ENCODE data around the gene SFXN1. TPM values are rescaled to one million over a fixed set of nuclear protein-coding genes. Genes with fewer than 3 reads are reported as not detected.

SFXN1 gene
- total and polyA plus RNA-seq, 10 donors: 7.5 to 57.3 (median 38.3) TPM

- peaks cover 0 to 17% (median 0%) of the 10 kb centered on the region in 7 donors for H3K27me3 ChIP-seq (replicated peaks in 1 of 7)
- WGBS, 5 donors: 50 to 73% (median 62%) methylated on average over 11 of the region's 11 CpGs
- no peak overlapping the region for H3K27ac ChIP-seq
- H3K9me3 ChIP-seq: no peaks in the 10 kb centered on the region
- H3K4me3 ChIP-seq: no peak overlapping the region
- no peaks in the 10 kb centered on the region for H3K36me3 ChIP-seq
- peaks cover 0 to 8% (median 2%) of the 10 kb centered on the region in 6 donors for H3K4me1 ChIP-seq
- TF ChIP-seq CTCF (IDR thresholded peaks at IDR 0.05 in 8 of 11, conservative IDR thresholded peaks at IDR 0.05 in 3 of 11) (no peak), POLR2AphosphoS5 (IDR thresholded peaks at IDR 0.05) (no peak), POLR2A (IDR thresholded peaks at IDR 0.05) (no peak)
- intact Hi-C loops (cut with DNase I; ENCODE audit: low total_unique reads): no loop called here
- DNase-seq: no peak
These were observed 10.2 kb upstream of the SFXN1 start for GRCh38 chr5:175467983-175468690.

GRCh38 chr5:175468892-175469291 is 9.5 kb upstream of the SFXN1 start:
- intact Hi-C loops (cut with DNase I; ENCODE audit: low total_unique reads): no loop called here
- Histone ChIP-seq H3K27me3 (replicated peaks in 1 of 7) (peaks cover 0 to 15% (median 0%) of the 10 kb centered on the region in 7 donors), H3K4me1 (peaks cover 0 to 8% (median 2%) of the 10 kb centered on the region in 6 donors), H3K4me3 (no peak overlapping the region), H3K9me3 (no peaks in the 10 kb centered on the region), H3K36me3 (no peaks in the 10 kb centered on the region), H3K27ac (no peak overlapping the region)
- WGBS, 5 donors: 91 to 96% (median 94%) methylated on average over 1 of the region's 1 CpG
- no peak for DNase-seq
- no peak for TF ChIP-seq POLR2A (IDR thresholded peaks at IDR 0.05)
- no peak for TF ChIP-seq POLR2AphosphoS5 (IDR thresholded peaks at IDR 0.05)
- TF ChIP-seq CTCF (IDR thresholded peaks at IDR 0.05 in 8 of 11, conservative IDR thresholded peaks at IDR 0.05 in 3 of 11): no peak

DNA sequence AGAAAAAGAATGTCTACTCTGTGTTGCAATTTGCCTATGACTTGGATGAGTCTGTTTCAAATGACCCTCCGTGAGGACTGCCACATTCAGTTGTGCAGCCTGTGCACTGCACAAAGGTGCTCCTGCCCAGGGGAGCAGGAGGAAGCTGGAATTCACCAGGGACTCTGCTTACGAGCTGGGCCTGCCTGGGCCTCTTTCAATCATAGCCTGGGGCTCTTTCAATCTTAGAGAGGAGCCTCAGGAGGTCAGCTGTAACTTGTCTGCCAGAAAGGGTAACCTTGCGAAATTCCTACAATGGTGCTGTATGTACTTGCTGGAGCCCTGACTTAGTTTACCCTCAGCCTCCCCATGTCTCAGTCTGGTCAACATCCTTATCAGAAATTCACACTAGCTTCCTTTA is 8.4 kb upstream of the SFXN1 start:
- no peak overlapping the region for H3K27ac ChIP-seq
- H3K27me3 ChIP-seq (replicated peaks in 1 of 7): peaks cover 0 to 13% (median 0%) of the 10 kb centered on the region in 7 donors
- no peak overlapping the region for H3K4me3 ChIP-seq
- no peaks in the 10 kb centered on the region for H3K36me3 ChIP-seq
- 58 to 79% (median 71%) methylated on average over 3 of the region's 3 CpGs for WGBS, 5 donors
- TF ChIP-seq POLR2AphosphoS5 (IDR thresholded peaks at IDR 0.05): no peak
- TF ChIP-seq CTCF (IDR thresholded peaks at IDR 0.05 in 8 of 11, conservative IDR thresholded peaks at IDR 0.05 in 3 of 11): no peak
- TF ChIP-seq POLR2A (IDR thresholded peaks at IDR 0.05): no peak
- no peaks in the 10 kb centered on the region for H3K9me3 ChIP-seq
- peaks cover 0 to under 1% (median 0%) of the 10 kb centered on the region in 6 donors for H3K4me1 ChIP-seq
- intact Hi-C loops (cut with DNase I; ENCODE audit: low total_unique reads): no loop called here
- DNase-seq: no peak

DNA sequence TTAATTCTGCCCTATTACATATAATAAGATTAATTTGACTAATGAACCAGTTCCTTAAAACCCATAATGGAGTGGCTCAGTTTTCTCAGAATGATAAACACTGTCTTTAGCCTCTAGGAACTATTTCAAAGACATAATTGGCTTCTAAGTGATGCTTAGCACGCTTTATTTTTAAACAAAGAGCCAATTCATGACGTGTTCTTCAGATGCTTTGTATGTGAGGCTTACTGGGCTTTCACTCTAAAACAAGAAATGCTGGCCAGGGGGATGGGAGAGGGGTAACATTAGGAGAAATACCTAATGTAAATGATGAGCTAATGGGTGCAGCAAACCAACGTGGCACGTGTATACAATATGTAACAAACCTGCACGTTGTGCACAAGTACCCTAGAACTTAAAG is 7.6 kb upstream of the SFXN1 start:
- intact Hi-C loops (cut with DNase I; ENCODE audit: low total_unique reads): no loop called here
- no peak for DNase-seq
- no peaks in the 10 kb centered on the region for H3K9me3 ChIP-seq
- WGBS, 5 donors: 80 to 84% (median 83%) methylated on average over 5 of the region's 5 CpGs
- peaks cover 0 to 13% (median 0%) of the 10 kb centered on the region in 7 donors for H3K27me3 ChIP-seq (replicated peaks in 1 of 7)
- H3K36me3 ChIP-seq: no peaks in the 10 kb centered on the region
- H3K27ac ChIP-seq: no peak overlapping the region
- H3K4me1 ChIP-seq: no peaks in the 10 kb centered on the region
- TF ChIP-seq CTCF (IDR thresholded peaks at IDR 0.05 in 8 of 11, conservative IDR thresholded peaks at IDR 0.05 in 3 of 11) (no peak), POLR2A (IDR thresholded peaks at IDR 0.05) (no peak), POLR2AphosphoS5 (IDR thresholded peaks at IDR 0.05) (no peak)
- no peak overlapping the region for H3K4me3 ChIP-seq

All from spleen (tissue), 11 donors.